Lung (tissue), 12 donors: ENCODE data around the gene COL12A1. TPM values are rescaled to one million over a fixed set of nuclear protein-coding genes. Genes with fewer than 3 reads are reported as not detected.

Experiments used
- ATAC-seq: fragments of 200-7000 bp; cut with Tn5 transposase; one replicate; pipeline ENCODE4 v1.9.1; 2020; ENCODE audit warnings: moderate number of reproducible peaks; ENCODE audit not compliant: insufficient read depth, low FRiP score
- DNase-seq, 3 donors: peaks; one replicate each; pipeline ENCODE4 v3.0.0-alpha.2; 2013 to 2017
- H3K27ac ChIP-seq, 2 donors: one replicate each; pipeline ENCODE4 v1.5.1; 2013; ENCODE audit warnings: mild to moderate bottlenecking in 2 of 2, moderate library complexity in 2 of 2, control low read depth in 1 of 2, inconsistent platforms in 1 of 2, low read depth in 1 of 2, low read length in 1 of 2
- H3K27me3 ChIP-seq, 3 donors: one replicate each; pipeline ENCODE4 v1.5.1; 2013; ENCODE audit warnings: low read length in 2 of 3; ENCODE audit not compliant: control insufficient read depth in 3 of 3, insufficient read depth in 3 of 3
- H3K36me3 ChIP-seq, 4 donors: one replicate each; pipeline ENCODE4 v1.5.1; 2013; ENCODE audit warnings: low read length in 4 of 4, mild to moderate bottlenecking in 1 of 4, moderate library complexity in 1 of 4; ENCODE audit not compliant: control insufficient read depth in 4 of 4, insufficient read depth in 4 of 4
- H3K4me1 ChIP-seq, 5 donors: one replicate each; pipeline ENCODE4 v1.5.1; 2013; ENCODE audit warnings: low read length in 5 of 5, mild to moderate bottlenecking in 2 of 5, moderate library complexity in 1 of 5; ENCODE audit not compliant: control insufficient read depth in 5 of 5, insufficient read depth in 5 of 5
- H3K4me3 ChIP-seq: one replicate; pipeline ENCODE4 v1.5.1; 2013; ENCODE audit warnings: mild to moderate bottlenecking, control low read depth, moderate library complexity
- H3K9ac ChIP-seq, 2 donors: one replicate each; pipeline ENCODE4 v1.5.1; 2013; ENCODE audit warnings: low read length in 2 of 2, control low read depth in 1 of 2; ENCODE audit not compliant: insufficient read depth in 1 of 2
- H3K9me3 ChIP-seq, 4 donors: one replicate each; pipeline ENCODE4 v1.5.1; 2013; ENCODE audit warnings: low read length in 3 of 4, mild to moderate bottlenecking in 1 of 4, moderate library complexity in 1 of 4; ENCODE audit not compliant: control insufficient read depth in 4 of 4, insufficient read depth in 3 of 4
- CTCF ChIP-seq: IDR thresholded peaks from 2 replicates; pipeline ENCODE4 v1.5.1; 2012; ENCODE audit warnings: mild to moderate bottlenecking; ENCODE audit errors: control extremely low read depth, extremely low read depth
- WGBS, 2 donors: extraction: QIAGEN DNeasy Blood & Tissue Kit; methylation state at CpG; one replicate each; pipeline ENCODE4 v1.1.7; 2013; 5-methylcytosine and 5-hydroxymethylcytosine counted together
- polyA plus RNA-seq, 2 donors: library from polyadenylated mRNA; stranded (reverse); fragments of 200-250 nt; gene quantifications; one replicate each; pipeline ENCODE4 v1.2.1, GENCODE V29; 2013
- total RNA-seq, 2 donors: library from RNA; depleted of rRNA in 1 of 2; stranded (reverse); fragments of >200 nt in 1 of 2; gene quantifications; one replicate each; pipeline ENCODE4 v1.2.1, GENCODE V29; 2014 to 2021
- donor health status: control.
- donor health status: control.
- donor health status: Bipolar disorder and iron deficiency.
- donor health status: healthy.
- donor health status: DM: yes; HTN: yes; CAD: no.

Gene COL12A1
- total and polyA plus RNA-seq, 4 donors, result 10.6 to 75.7 (median 29.7) TPM

- Histone ChIP-seq H3K9me3 (no peaks in the 10 kb centered on the region), H3K4me3 (no peak overlapping the region), H3K36me3 (no peaks in the 10 kb centered on the region), H3K4me1 (peaks cover 0 to 2% (median 0%) of the 10 kb centered on the region in 5 donors), H3K27me3 (no peaks in the 10 kb centered on the region), H3K27ac (no peak overlapping the region), H3K9ac (no peak overlapping the region)
- WGBS, 2 donors, result 73 to 78% methylated on average over 6 of the region's 6 CpGs
- DNase-seq, result no peak
- no peak for ATAC-seq
- no peak for TF ChIP-seq CTCF
These were observed 55.0 kb downstream of the COL12A1 start for GRCh38 chr6:75150685-75151412.

GRCh38 chr6:75149696-75150095, 56.2 kb downstream of the COL12A1 start:
- Histone ChIP-seq H3K36me3 (peaks cover 0 to 2% (median 0%) of the 10 kb centered on the region in 4 donors), H3K27ac (no peak overlapping the region), H3K4me3 (no peak overlapping the region), H3K4me1 (no peaks in the 10 kb centered on the region), H3K9ac (no peak overlapping the region), H3K27me3 (no peaks in the 10 kb centered on the region), H3K9me3 (no peaks in the 10 kb centered on the region)
- ATAC-seq, result no peak
- DNase-seq, result no peak
- TF ChIP-seq CTCF, result no peak

- ATAC-seq, result no peak
- no peak for TF ChIP-seq CTCF
- H3K9me3 ChIP-seq, result no peaks in the 10 kb centered on the region
- no peaks in the 10 kb centered on the region for H3K4me1 ChIP-seq
- no peak overlapping the region for H3K4me3 ChIP-seq
- no peak for DNase-seq
- H3K36me3 ChIP-seq, result peaks cover 0 to 2% (median 0%) of the 10 kb centered on the region in 4 donors
- no peaks in the 10 kb centered on the region for H3K27me3 ChIP-seq
- no peak overlapping the region for H3K9ac ChIP-seq
- no peak overlapping the region for H3K27ac ChIP-seq
- WGBS, 2 donors, result 83 to 88% methylated on average over 1 of the region's 1 CpG
These were observed 56.6 kb downstream of the COL12A1 start for GRCh38 chr6:75149240-75149639.

GRCh38 chr6:75147512-75147911, 58.3 kb downstream of the COL12A1 start:
- 86 to 87% methylated on average over 2 of the region's 2 CpGs for WGBS, 2 donors
- H3K36me3 ChIP-seq, result peaks cover 0 to 2% (median 0%) of the 10 kb centered on the region in 4 donors
- no peak for TF ChIP-seq CTCF
- H3K9me3 ChIP-seq, result no peaks in the 10 kb centered on the region
- ATAC-seq, result no peak
- H3K9ac ChIP-seq, result no peak overlapping the region
- no peak for DNase-seq
- no peaks in the 10 kb centered on the region for H3K27me3 ChIP-seq
- H3K27ac ChIP-seq, result no peak overlapping the region
- H3K4me1 ChIP-seq, result no peaks in the 10 kb centered on the region
- H3K4me3 ChIP-seq, result no peak overlapping the region
